HG03558 (cell line): ENCODE measurements around the gene PIK3IP1.
"Not testable (repeated sequence)": the region's sequence is repeated elsewhere in the genome, so short reads cannot be mapped to it uniquely, and the experiment has no call there.

Experiments
- ATAC-seq: cut with Tn5 transposase; IDR thresholded peaks from one replicate; pipeline ENCODE4 v1.9.1; 2021; ENCODE audit warnings: moderate number of reproducible peaks; ENCODE audit not compliant: unreplicated experiment; ENCODE audit errors: extremely low read depth

Gene PIK3IP1, protein sequence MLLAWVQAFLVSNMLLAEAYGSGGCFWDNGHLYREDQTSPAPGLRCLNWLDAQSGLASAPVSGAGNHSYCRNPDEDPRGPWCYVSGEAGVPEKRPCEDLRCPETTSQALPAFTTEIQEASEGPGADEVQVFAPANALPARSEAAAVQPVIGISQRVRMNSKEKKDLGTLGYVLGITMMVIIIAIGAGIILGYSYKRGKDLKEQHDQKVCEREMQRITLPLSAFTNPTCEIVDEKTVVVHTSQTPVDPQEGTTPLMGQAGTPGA

DNA sequence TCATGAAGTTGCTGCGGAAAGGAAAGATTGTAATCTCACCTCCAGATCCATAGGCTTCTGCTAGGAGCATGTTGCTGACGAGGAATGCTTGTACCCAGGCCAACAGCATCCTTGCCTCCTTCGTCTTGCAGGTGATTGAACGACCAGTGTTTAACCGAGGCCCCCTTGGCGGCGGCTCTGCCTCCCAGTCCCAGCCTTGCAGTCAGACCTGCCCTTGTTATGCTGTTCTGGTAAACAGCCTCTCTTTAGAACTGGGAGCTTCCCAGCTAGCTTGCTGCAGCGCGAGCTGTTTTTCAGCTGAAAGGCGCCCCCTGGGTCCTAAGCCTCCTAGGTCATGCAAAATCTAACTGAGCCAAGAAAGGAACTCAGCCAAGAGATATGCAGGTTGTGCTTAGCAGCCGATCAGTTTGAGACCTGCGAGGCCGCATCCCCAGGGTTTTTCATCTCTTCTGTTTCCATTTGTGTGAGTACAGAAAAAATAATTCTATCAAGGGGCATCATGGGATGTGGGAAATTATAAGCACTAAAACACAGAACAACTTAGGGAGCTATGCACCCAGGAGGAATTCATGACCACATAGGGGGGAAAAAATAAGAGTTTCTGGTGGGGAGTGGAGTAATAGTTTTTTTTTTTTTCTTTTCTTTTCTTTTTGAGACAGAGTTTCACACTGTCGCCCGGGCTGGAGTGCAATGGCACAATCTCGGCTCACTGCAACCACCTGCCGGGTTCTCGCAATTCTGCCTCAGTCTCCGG, at the start of gene PIK3IP1:
TSS of gene PIK3IP1 (minus strand) at position 253 of the 754 bp plus-strand sequence. CDS start at position 109, 144 bp downstream.
- no peak for ATAC-seq

DNA sequence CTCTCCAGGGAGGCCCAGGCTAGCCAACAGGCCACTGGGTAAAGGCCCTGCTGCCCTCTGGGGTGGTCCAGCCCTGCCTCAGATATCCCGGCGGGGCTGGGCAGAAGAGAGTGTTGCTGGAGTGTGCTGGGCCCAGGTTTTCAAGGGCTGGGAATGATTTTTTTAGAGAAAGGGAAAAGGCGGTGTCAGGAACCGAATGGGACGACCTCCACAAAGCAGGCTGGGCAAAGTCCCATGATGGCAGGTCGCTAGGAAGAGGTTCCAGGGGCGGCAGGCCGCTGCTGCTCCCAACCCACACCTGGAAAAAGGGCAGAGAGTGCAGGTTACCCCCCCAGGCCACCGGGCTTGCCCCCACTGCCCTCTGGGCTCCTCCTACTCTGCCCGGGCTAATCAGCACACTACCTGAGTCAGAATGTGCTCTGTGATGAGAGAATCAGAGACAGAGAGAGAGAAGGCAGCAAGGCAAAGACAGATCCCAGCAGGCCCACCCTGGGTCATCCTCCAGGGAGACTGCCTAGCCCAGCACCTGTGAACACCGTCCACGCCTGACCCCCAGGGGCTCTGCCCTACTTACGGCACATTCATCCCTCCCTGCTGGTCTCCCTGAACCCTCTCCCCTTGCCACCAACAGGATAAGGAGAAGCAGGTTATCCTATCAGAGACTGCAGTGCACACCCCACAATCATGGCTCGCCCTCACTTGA, 49.2 kb upstream of the PIK3IP1 start:
- no peak for ATAC-seq

DNA sequence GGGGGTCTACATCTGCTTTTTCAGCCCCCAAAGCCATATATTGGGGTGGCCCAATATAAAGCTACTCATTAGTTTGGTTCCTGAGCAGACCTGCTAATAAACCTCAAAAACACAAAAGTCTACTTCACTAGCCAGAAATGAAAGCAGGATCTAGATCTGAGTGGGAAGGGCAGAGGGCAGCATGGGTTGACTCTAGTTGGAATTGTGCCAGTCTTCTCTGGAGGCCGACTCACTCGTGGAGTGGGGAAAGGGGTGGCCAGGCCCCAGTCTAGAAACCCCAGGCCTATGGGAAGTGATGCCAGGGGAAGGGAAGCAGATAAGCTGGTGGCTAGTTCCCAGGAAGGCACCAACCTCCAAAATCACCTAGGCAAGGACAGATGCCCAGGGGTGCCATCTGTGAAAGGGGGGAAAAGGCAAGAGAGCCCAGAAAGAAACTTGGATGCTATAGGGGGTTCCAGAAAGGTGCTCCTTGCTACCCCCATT, 48.5 kb upstream of the PIK3IP1 start:
- ATAC-seq = no peak

DNA sequence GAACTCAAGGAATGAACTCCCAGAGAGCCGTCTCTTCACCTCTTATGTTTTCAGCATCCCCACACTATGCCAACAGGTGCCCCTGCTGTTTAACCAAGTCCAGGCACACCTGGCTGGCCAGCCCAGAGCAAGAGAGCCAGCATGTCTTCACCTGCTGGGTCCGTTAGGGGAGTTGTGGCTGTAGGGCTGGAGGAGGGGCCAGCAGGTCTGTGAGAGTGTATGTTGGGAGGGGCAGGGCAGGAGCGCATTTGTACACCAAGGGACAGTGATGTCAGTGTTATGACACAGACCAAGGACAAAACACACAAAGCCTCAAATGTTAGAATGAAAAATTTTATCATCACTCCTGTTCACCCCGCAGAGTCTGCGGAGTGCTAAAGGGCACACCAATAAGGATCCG, 48.1 kb upstream of the PIK3IP1 start:
- ATAC-seq = no peak

DNA sequence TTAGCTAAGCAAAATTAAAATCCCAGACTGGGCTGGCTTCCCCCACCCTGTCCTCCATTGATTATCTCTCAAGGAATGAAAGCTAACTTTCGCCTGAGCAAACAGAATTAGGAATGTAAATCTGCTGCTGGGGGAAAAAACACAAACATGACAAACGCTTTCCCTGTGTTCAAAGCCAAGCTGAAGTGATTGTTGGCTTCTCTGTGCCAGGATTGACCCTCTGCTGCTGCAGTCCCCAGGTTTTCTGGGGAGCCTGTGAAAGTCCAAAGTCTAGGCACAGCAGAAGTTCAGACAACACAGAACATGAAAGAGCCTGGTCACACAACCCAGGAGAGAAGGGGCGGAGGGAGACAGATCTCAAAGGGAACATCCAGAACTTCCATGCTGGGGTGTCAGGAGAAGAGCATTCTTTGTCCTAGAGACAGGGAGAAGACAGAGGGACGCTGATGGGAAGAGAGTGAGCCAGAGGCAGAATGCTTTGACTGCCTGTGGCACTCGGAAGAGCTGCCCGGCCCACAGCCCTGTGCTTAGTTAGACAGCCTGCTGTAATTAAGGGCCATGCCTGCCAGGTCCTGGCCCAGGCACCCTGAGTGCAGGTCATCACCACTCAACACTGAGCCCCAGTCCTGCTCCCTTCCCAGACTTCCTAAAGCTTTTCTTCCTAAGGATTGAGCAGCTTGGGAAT, 47.0 kb upstream of the PIK3IP1 start:
- ATAC-seq = no peak

DNA sequence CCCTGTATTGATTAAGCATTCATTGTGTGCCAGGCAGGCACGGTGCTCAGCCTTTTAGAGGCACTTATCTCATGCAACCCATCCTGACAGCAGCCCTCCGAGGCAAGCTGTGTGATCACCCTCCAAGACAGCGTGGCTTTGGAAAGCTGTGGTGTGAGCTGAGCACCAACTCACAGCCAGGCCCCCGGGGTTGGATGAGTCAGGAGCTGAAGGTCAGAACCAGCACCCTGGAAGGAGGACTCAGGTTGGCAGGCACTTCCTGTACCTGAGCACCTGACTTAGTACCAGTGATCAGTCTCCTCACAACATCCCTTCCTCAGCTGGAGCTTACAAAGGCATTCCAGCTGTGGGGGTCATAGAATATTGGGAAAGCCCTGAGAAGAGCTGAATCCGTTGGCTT, 44.9 kb upstream of the PIK3IP1 start:
- ATAC-seq = no peak

DNA sequence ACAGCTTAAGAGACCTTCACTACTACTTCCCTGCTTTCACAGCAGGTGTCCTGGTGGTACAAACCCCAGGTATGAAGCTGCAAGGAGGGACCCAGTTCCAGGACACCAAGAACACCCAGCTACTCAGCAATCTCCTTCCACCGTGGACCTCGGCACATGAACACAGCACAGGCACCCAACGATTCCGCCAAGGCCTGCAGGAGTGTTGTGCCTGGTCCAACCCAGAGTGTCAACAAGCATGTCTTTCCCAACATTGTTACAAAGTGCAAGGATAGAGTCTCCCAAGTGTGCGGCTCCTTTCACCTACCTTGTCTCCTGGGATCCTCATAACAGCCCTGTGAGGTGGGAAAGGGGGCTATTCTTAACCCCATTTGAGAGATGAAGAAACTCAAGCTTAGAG, 42.0 kb upstream of the PIK3IP1 start:
- ATAC-seq = no peak

DNA sequence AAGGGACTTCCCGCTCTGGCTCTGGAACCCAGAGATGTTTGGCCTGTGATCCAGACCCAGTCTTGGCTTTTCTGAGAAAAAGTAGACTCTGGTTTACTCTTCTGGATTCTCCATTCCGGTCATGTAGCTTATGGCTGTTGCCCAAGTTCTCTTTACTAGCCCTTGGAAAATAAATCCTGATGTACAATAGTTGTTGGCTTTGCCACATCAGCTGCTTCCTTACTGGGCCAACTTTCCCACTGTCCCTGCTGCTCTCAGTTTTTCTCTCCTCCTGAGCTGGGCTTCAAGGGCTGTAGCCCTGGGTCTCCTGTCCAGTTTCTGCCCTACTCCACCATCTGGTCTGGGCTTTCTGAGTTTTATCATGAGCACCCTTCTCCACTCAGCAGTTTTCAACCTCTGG, 41.4 kb upstream of the PIK3IP1 start:
- ATAC-seq = no peak

DNA sequence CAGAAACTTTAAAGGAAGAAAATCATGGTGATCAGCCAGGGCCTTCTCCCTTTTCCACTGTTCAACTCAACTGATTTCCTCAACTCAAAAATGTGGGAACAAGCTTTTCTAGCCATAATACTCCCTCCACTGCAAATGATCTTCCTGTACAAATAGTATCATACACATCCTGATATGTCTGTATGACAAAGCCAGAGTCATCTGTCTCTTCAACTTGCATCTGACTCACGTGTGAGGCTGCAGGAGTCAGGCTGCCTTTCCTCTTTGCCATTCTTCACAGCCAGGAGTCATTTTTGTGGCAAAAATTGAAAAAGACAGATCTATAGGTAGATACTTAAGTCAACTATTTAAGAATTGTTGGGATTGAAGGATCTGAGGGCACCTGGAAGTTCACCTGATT, 40.6 kb upstream of the PIK3IP1 start:
- ATAC-seq = no peak

DNA sequence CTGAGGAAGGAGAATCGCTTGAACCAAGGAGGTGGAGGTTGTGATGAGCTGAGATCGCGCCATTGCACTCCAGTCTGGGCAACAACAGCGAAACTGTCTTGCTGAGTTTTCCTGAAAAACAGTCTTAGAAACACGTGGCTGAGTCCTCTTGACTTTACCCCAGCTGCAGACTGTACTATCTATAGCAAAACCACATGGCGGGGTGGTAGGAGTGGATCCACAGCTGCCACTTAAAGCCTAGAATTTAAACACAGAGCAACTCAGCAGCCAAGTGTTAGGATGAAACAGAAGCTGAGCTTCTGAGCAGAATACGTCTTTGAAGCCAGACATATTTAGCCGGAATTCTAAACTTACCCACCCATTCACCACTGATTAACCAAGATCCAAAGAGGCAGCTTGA, 39.7 kb upstream of the PIK3IP1 start:
- no peak for ATAC-seq

DNA sequence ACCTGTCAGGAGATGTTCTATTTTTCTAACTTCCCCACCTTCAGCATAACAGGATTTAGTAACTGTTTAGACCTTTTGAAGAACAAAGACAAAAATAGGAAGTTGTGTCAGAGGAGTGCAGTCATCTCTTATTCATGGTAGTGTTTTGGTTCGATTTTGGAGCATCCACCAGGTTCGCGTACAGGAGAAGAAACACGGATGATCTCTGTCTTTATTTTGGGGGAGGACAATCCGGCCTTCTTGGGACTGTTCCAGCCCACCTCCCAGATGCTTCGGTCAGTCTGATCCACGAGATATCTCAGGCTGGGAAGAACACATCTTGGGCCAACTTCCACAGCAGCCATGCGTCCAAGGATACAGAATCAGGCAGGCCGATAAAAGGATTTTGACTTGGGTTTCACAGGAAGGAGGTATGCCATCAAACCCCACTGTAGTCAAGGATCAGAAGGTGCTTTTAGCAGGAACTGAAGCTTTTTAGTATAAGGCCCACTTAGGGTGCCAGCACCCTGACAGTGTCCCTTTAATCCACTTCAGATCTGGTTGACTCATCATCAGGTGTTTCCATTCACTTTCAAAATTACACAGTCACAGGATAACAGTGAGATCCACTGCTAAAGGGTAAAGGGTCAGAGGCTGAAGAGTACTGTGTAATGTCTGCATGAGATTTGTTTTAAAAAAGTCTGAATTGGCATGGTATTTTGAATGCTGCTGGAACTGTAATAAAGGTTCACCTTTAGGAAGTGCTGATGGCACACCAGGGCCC, 37.3 kb upstream of the PIK3IP1 start:
- no peak for ATAC-seq

DNA sequence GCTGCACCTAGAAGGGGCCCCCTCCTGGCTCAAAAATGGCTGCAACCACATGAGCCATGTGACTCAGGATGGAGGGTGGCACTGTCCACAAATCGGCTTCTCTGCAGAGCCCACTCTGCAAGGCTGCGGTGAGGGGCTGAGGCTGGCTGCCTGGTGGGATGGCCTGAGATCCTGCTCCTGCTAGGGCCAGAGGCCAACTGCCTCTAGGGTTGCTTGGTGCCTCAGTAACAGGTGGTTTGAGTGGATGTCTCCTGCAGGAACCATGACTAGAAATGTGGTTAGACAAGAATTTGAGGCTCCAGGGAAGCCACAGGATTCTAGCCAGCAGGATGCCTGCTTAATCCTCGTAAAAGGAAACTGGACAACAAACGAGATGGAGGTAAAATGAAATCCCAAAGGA, 36.7 kb upstream of the PIK3IP1 start:
- no peak for ATAC-seq

DNA sequence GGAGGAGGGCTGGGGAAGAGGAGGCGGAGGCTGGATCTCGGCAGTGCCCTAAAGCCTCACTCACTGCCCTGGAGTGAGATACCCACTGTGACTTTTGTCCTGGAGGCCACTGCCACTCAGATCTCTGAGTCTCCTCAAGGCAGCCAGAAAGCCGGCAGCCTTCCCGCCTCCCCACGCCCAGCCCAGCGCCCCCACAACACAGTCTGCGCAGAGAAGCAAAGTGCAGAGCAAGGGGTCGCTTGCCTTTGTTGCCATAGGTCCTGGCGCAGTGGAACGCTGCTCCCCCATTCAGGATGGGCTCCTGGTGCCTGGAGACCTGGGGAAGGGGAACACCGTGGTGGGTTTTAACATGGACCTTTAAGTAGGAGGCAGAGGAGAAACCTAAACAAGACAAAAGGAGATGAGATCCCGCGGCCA, 36.3 kb upstream of the PIK3IP1 start:
- no peak for ATAC-seq

DNA sequence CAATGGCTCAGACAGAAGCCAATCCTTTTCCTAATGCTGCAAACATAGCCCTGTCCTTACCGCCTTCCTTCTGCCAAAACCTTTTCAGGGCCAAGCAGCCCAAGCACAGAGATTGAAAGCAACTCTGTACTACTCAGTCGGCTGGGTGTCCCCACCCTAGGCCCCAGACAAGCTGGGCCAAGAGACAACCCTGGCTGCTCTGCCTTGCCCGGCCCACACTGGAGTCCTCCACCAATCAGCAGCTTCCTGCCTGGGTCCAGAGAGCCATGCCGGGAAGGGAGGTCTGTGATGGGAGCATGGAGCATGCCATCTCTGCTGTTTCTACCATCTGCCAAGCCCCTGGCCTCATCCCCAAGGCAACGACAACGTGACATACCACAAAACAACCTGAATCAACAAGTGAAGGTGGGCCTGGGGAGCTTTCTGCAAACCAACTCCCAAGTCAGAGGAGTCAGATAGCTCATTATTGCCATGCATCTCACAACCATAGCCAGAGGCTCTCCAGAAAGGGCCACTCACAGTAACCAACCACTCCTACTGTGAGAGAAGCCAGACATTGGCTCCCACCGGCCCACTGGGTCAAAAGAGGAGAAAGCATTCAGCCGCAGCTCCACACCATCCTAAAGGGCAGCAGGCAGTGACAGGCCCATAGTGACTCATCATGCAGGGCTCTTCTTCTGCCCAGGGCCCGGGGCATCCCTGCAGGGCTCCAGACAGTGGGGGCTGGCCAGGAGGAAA, 35.7 kb upstream of the PIK3IP1 start:
- ATAC-seq = no peak

DNA sequence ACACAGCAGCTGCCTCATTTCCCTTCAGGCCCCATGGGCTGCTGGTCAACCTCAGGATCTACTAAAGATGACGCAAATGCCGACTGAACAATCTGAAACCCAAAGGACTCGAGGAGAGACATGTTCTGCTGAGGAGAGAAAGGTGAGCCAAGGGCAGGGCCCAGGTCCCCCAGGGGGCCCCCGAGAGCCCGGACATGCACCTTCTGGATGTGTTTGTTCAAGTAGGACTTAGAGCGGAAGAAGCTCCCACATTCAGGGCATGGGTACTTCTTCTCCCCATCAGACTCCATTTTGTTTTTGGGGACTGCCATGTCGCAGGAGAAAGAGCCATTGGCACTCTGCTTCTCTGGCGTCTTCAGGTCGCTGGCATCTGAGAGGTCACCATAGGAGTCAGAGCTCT, 34.6 kb upstream of the PIK3IP1 start:
- no peak for ATAC-seq

DNA sequence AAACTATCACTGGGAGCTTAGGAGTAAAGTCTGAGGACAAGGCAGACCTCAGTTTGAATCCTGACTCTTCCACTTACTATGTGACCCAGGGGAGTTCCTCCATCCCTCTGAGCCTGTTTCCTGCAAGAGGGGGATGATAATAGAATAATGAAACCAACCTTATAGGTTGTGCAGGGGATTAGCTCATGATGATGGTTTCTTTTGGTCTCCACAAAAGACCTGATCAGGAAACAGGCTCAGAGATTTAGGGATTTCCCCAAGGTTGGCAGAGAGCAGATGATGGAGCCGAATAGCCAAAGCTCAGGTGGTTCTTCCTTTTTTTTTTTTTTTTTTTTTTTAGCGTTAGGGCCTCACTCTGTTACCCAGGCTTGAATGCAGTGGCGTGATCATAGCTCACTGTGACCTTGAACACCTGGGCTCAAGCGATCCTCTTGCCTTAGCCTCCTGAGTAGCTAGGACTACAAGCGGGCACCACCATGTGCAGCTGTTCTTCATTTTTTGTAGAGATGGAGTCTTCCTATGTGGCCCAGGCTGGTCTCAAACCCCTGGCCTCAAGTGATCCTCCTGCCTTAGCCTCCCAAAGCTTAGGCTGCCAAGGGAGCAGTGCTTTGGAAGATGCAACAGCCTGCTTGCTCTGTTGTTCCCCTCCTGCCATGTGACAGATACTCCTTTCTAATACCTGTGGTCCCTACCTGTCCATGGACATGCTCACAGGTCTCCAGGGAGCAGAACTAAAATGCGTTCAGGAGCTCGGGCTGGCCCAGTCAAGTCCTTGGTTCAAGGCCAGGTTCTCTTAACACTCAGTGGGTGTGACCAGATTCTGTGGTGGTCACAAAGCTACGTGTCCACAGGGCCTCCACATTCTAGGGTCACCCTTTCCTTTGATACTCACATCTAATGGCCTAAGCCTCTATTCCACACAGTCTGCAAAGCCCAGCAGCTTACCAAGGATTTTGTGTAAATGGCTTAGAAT, 31.6 kb upstream of the PIK3IP1 start:
- no peak for ATAC-seq

DNA sequence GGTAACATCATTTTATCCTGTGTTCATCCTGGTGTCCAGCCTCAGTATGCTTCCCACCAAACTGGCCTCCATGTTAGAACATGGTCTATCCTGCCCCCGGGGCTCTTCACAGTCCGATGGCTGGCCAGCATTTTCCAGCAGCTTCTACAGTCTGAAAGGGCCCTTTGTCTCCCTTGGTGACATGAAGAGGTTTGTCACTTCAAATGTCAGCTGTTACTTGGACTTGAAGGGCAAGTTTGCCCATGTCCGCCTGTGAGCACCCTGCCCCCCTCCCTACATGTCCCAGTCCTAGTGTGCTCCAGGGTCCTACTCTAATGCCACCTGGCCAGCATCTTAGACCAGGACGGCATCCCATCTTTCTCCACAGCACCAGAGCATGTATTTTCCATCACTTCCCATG, 29.1 kb upstream of the PIK3IP1 start:
- ATAC-seq = no peak

DNA sequence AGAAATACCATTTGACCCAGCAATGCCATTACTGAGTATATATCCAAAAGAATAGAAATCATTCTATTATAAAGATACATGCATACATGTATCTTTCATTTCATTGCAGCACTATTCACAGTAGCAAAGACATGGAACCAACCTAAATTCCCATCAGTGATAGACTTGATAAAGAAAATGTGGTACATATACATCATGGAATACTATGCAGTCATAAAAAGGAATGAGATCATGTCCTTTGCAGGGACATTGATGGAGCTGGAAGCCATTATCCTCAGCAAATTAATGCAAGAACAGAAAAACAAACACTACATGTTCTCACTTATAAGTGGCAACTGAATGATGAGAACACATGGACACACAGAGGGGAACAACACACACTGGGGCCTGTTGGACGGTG, 21.9 kb upstream of the PIK3IP1 start:
- not testable (repeated sequence) for ATAC-seq
